Bronchial epithelial cell (primary cell): ENCODE measurements around the gene STUB1. TPM values are rescaled to one million over a fixed set of nuclear protein-coding genes. Genes with fewer than 3 reads are reported as not detected.
A peak's percentile ranks its signal among the peaks of the same experiment; 100 is the strongest.

Source experiments
- DNase-seq: peaks from one replicate; pipeline ENCODE4 v3.0.0-alpha.2; 2010; ENCODE audit warnings: low read depth
- FAIRE-seq: peaks from 2 replicates; lab custom pipeline; 2011; peaks lifted over from hg19 to GRCh38; lab: Jason Lieb, UNC
- H3K27me3 ChIP-seq: 2 replicates; pipeline ENCODE4 v1.5.1; 2011; ENCODE audit warnings: low read length; ENCODE audit not compliant: control insufficient read depth, insufficient read depth
- H3K36me3 ChIP-seq: 2 replicates; pipeline ENCODE4 v1.5.1; 2011; ENCODE audit warnings: low read length; ENCODE audit not compliant: control insufficient read depth, insufficient read depth
- H3K4me3 ChIP-seq: 2 replicates; pipeline ENCODE4 v1.5.1; 2011; ENCODE audit warnings: mild to moderate bottlenecking, low read depth, low read length, control low read depth
- CTCF ChIP-seq: IDR thresholded peaks from 2 replicates; pipeline ENCODE4 v1.5.1; 2011; ENCODE audit warnings: mild to moderate bottlenecking, moderate library complexity, low read length, control low read depth, inconsistent platforms; ENCODE audit not compliant: insufficient read depth, severe bottlenecking
- total RNA-seq: library from RNA; depleted of rRNA; stranded (reverse); fragments of >200 nt; gene quantifications from 2 replicates; pipeline ENCODE4 v1.2.1, GENCODE V29; 2014

STUB1 gene
- total RNA-seq, 1 donor from 2014 or later, result 204 TPM

GRCh38 chr16:678209-678857, 1.9 kb upstream of the STUB1 start:
- peak overlapping the region; percentile 42 for H3K4me3 ChIP-seq
- no peak for DNase-seq
- no peaks in the 10 kb centered on the region for H3K27me3 ChIP-seq

GRCh38 chr16:678858-679813, 1.1 kb upstream of the STUB1 start:
- H3K36me3 ChIP-seq, result peaks cover 25% of the 10 kb centered on the region

More at GRCh38 chr16:678209-678857, 1.9 kb upstream of the STUB1 start:
- no peak for FAIRE-seq
- no peak for TF ChIP-seq CTCF
- H3K36me3 ChIP-seq, result peaks cover 28% of the 10 kb centered on the region

GRCh38 chr16:680625-680945, 375 bp downstream of the STUB1 start:
- H3K36me3 ChIP-seq, result peaks cover 26% of the 10 kb centered on the region
- no peak for FAIRE-seq
- TF ChIP-seq CTCF, result no peak
- peak overlapping the region; percentile 72 for H3K4me3 ChIP-seq
- no peak for DNase-seq
- H3K27me3 ChIP-seq, result no peaks in the 10 kb centered on the region

More at GRCh38 chr16:678858-679813, 1.1 kb upstream of the STUB1 start:
- Histone ChIP-seq H3K4me3 (peak overlapping the region; percentile 42), H3K27me3 (no peaks in the 10 kb centered on the region)
- no peak for DNase-seq
- FAIRE-seq, result no peak
- no peak for TF ChIP-seq CTCF

- TF ChIP-seq CTCF, result peak; percentile 36
- Histone ChIP-seq H3K27me3 (no peaks in the 10 kb centered on the region), H3K36me3 (peaks cover 26% of the 10 kb centered on the region), H3K4me3 (peak overlapping the region; percentile 72)
- FAIRE-seq (peak; percentile 7), DNase-seq (peak; percentile 17)
Observed at GRCh38 chr16:680967-681745, 946 bp downstream of the STUB1 start.

GRCh38 chr16:681746-682427, 1.7 kb downstream of the STUB1 start:
- DNase-seq, result no peak
- Histone ChIP-seq H3K36me3 (peaks cover 26% of the 10 kb centered on the region), H3K27me3 (no peaks in the 10 kb centered on the region), H3K4me3 (peak overlapping the region; percentile 72)
- no peak for TF ChIP-seq CTCF
- FAIRE-seq, result no peak
